Measurements from ENCODE around the gene CCDC180. TPM values are rescaled to one million over a fixed set of nuclear protein-coding genes. Genes with fewer than 3 reads are reported as not detected.

Gene CCDC180
- polyA plus RNA-seq, 2 of the 4 experiments (the other 2 are of a cell fraction): 1.7 to 2.4 TPM

DNA sequence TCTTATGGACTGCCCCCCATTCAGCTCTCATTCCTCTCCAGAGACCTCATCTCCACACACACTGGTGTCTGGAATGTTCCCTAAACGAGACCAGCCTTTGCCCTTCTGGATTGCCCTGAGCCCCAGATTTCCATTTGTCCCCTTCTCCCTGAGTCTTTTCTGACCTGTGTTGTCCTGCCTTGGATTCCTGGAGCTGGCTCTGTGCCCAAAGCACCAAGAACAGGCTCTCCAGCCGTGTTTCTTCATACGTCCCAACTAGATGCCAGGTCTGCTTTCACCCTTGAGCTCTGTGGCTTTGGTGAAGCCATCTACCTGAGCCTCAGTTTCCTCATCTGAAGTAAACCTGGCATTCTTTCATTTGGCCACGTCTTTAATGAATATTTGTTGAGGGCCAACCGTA lies 6.3 kb downstream of the CCDC180 start (continued):
- TF ChIP-seq REST (IDR thresholded peaks at IDR 0.05): no peak
- TF ChIP-seq HOXA7 (CRISPR knock-in tag; IDR thresholded peaks at IDR 0.05): no peak
- TF ChIP-seq ZFP36 (IDR thresholded peaks at IDR 0.05; ENCODE audit: borderline replicate concordance, partially characterized antibody): no peak

DNA sequence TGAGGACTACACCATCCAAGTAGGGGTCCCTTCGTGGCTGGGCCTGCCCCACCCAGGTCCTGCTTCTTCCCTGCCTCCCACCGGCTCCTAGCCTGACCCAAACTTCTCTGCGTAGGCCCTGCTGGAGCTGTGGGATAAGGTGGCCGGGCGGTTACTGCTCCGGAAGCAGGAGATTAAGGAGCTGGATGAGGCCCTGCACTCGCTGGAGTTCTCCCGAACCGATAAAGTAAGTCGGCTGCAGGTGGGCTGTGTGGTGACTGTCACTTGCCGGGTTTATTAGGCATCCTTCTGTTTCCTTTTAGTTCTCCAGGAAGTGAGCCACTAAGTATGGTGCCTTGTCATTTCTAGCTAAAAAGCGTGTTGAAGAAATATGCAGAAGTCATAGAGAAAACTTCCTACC lies 7.0 kb downstream of the CCDC180 start:
- Histone ChIP-seq H3K27ac (no peak overlapping the region), H3K4me3 (no peak overlapping the region), H3K4me1 (no peaks in the 10 kb centered on the region), H3K4me2 (no peak overlapping the region), H3K9me3 (no peaks in the 10 kb centered on the region)
- no peak for ATAC-seq
- 87% methylated on average over 12 of the region's 12 CpGs for WGBS (ENCODE audit: missing lambda C conversion rate)
- FAIRE-seq: no peak
- no peak for TF ChIP-seq RAD21 (conservative IDR thresholded peaks at IDR 0.05 in 1 of 2, IDR thresholded peaks at IDR 0.05 in 1 of 2)
- no peak for DNase-seq (ENCODE audit: low read depth in 1 of 2, low spot score in 1 of 2)
- ChIA-PET CTCF (no interaction called here), POLR2A (no interaction called here)

DNA sequence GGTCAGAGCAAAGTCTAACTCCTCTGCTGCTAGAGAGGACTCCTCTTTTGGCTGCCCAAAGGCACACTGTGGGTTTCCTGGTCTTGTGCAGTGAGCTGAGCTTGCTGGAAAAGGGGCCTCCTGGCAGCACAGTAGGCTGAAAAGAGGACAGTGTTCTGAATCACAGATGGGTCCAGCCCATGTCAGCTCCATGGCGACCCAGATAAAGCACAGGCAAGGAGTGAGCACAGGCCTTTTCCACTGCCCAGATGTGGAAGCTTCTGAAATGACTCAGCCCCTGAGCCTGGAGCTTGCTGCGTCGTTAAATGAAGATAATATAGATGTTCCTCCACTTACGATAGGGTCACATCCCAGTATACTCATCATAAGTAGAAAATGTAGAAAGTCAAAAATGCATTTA lies 8.1 kb downstream of the CCDC180 start:
- no peak overlapping the region for H3K4me3 ChIP-seq
- no peak overlapping the region for H3K4me2 ChIP-seq
- no peak for DNase-seq (ENCODE audit: low read depth in 1 of 2, low spot score in 1 of 2)
- no peaks in the 10 kb centered on the region for H3K9me3 ChIP-seq
- H3K27ac ChIP-seq: no peak overlapping the region
- ChIA-PET CTCF (interaction anchor here (1.9 kb wide), 1 partner anchor 10 kb away, joined by 8 read pairs; no protein-coding TSS in a partner anchor), POLR2A (no interaction called here)
- 88% methylated on average over 4 of the region's 4 CpGs for WGBS (ENCODE audit: missing lambda C conversion rate)
- TF ChIP-seq EP300 (IDR thresholded peaks at IDR 0.05): no peak
- TF ChIP-seq MAZ (IDR thresholded peaks at IDR 0.05; ENCODE audit: borderline replicate concordance, low read depth, low read length): no peak
- no peak for TF ChIP-seq RNF2 (IDR thresholded peaks at IDR 0.05; ENCODE audit: borderline replicate concordance, low read depth)
- no peak for TF ChIP-seq EHMT2 (IDR thresholded peaks at IDR 0.05; ENCODE audit: low read depth)
- H3K4me1 ChIP-seq: no peaks in the 10 kb centered on the region
- no peak for ATAC-seq
- FAIRE-seq: no peak

DNA sequence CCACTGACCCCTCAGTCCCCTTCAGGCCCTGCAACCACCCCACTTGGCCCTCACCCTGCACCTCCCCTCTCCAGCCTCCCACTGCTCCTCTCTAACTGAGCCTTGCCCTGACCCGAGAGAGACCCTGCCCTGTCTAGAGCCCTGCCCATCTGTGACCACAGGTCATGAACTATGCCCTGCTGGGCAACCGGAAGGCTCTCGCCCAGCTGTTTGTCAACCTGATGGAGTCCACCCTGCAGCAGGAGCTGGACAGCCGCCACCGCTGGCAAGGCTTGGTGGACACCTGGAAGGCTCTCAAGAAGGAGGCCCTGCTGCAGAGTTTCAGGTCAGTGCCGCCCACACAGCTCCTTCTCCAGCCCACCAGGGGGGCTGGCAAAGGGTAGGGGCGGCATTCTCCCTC lies 9.4 kb downstream of the CCDC180 start:
- CTCF ChIA-PET: interaction anchor here (0.6 to 1.9 kb wide), 2 partner anchors 9 to 194 kb away, joined by 3 to 8 read pairs; no protein-coding TSS in a partner anchor

More for the DNA sequence above, 9.4 kb downstream of the CCDC180 start:
- no peak overlapping the region for H3K27ac ChIP-seq
- FAIRE-seq: no peak
- ATAC-seq: no peak
- DNase-seq (ENCODE audit: low read depth in 1 of 2, low spot score in 1 of 2): no peak
- no peaks in the 10 kb centered on the region for H3K4me1 ChIP-seq
- H3K4me3 ChIP-seq: no peak overlapping the region
- no peaks in the 10 kb centered on the region for H3K9me3 ChIP-seq
- no peak overlapping the region for H3K4me2 ChIP-seq
- WGBS (ENCODE audit: missing lambda C conversion rate): 83% methylated on average over 5 of the region's 7 CpGs
- POLR2A ChIA-PET: no interaction called here
- TF ChIP-seq KDM1A (IDR thresholded peaks at IDR 0.05; ENCODE audit: low read depth) (no peak), EHMT2 (IDR thresholded peaks at IDR 0.05; ENCODE audit: low read depth) (no peak), ZC3H11A (IDR thresholded peaks at IDR 0.05) (no peak), CHD2 (IDR thresholded peaks at IDR 0.05; ENCODE audit: low read length, partially characterized antibody) (no peak), ESRRA (IDR thresholded peaks at IDR 0.05; ENCODE audit: borderline replicate concordance, low read length) (no peak), CBX8 (IDR thresholded peaks at IDR 0.05) (no peak), RAD21 (conservative IDR thresholded peaks at IDR 0.05 in 1 of 2, IDR thresholded peaks at IDR 0.05 in 1 of 2) (no peak), BHLHE40 (IDR thresholded peaks at IDR 0.05; ENCODE audit: low read depth, low read length) (no peak), TP53 (CRISPR knock-in tag; IDR thresholded peaks at IDR 0.05) (no peak)
- TF ChIP-seq, protein P1, sequence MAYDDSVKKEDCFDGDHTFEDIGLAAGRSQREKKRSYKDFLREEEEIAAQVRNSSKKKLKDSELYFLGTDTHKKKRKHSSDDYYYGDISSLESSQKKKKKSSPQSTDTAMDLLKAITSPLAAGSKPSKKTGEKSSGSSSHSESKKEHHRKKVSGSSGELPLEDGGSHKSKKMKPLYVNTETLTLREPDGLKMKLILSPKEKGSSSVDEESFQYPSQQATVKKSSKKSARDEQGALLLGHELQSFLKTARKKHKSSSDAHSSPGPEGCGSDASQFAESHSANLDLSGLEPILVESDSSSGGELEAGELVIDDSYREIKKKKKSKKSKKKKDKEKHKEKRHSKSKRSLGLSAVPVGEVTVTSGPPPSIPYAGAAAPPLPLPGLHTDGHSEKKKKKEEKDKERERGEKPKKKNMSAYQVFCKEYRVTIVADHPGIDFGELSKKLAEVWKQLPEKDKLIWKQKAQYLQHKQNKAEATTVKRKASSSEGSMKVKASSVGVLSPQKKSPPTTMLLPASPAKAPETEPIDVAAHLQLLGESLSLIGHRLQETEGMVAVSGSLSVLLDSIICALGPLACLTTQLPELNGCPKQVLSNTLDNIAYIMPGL (CRISPR knock-in tag; IDR thresholded peaks at IDR 0.05; ENCODE audit: borderline replicate concordance): no peak

Data from A549 (cell line).